Panc1 (cell line): Measurements from ENCODE around the gene GMPR. TPM values are rescaled to one million over a fixed set of nuclear protein-coding genes. Genes with fewer than 3 reads are reported as not detected.

Experiments used
- ATAC-seq: fragments of 200-7000 bp; cut with Tn5 transposase; 2 replicates; pipeline ENCODE4 v1.9.1; 2020; ENCODE audit warnings: mild to moderate bottlenecking, moderate library complexity
- BruUV-seq: library from RNA; stranded (reverse); fragments of 400-500 nt; replicated peaks from 2 replicates; lab custom pipeline; 2021; lab: Mats Ljungman, UMichigan
- CTCF ChIA-PET: fragments of 300-600 bp; sonication (Branson Sonifier 250); formaldehyde crosslinking; loops from one replicate; lab custom pipeline; 2022; ENCODE audit warnings: antibody characterized with exemption; lab: Charles Lee
- POLR2A ChIA-PET: fragments of 300-600 bp; sonication (Branson Sonifier 250); formaldehyde crosslinking; loops from one replicate; lab custom pipeline; 2022; ENCODE audit warnings: antibody characterized with exemption; lab: Charles Lee
- DNase-seq: peaks from one replicate; pipeline ENCODE4 v3.0.0-alpha.2; 2010; ENCODE audit warnings: low read depth, low spot score
- H3K27ac ChIP-seq: 2 replicates; pipeline ENCODE4 v1.5.1; 2011; ENCODE audit warnings: mild to moderate bottlenecking, low read length, inconsistent platforms
- H3K27me3 ChIP-seq: fragments of 200-500 bp; sonication (Bioruptor generic); 2 replicates; pipeline ENCODE4 v1.6.0; 2014; ENCODE audit warnings: low read length, inconsistent platforms; ENCODE audit not compliant: control insufficient read depth, insufficient read depth
- H3K36me3 ChIP-seq: fragments of 200-500 bp; sonication (Bioruptor generic); 2 replicates; pipeline ENCODE4 v1.5.1; 2014; ENCODE audit warnings: inconsistent platforms, mild to moderate bottlenecking, low read length, moderate library complexity; ENCODE audit not compliant: control insufficient read depth, insufficient read depth
- H3K4me1 ChIP-seq: 2 replicates; pipeline ENCODE4 v1.5.1; 2011; ENCODE audit warnings: inconsistent platforms, mild to moderate bottlenecking, low read length, moderate library complexity; ENCODE audit not compliant: control insufficient read depth, insufficient read depth
- H3K4me3 ChIP-seq, 2 experiments: 2 replicates each; pipeline ENCODE4 v1.5.1; 2011 to 2012; ENCODE audit warnings: low read depth in 2 of 2, low read length in 2 of 2, mild to moderate bottlenecking in 2 of 2, inconsistent platforms in 1 of 2, moderate library complexity in 1 of 2
- H3K9me3 ChIP-seq: fragments of 200-500 bp; sonication (Bioruptor generic); 2 replicates; pipeline ENCODE4 v1.5.1; 2014; ENCODE audit warnings: low read depth, mild to moderate bottlenecking, inconsistent platforms, low read length, moderate library complexity; ENCODE audit not compliant: control insufficient read depth, insufficient read depth
- POLR2AphosphoS5 ChIP-seq: IDR thresholded peaks from 2 replicates; pipeline ENCODE4 v1.6.1; 2012; ENCODE audit warnings: mild to moderate bottlenecking, low read depth, low read length, moderate library complexity
- SIN3A ChIP-seq: IDR thresholded peaks from 2 replicates; pipeline ENCODE4 v1.6.1; 2012; ENCODE audit warnings: low read depth, mild to moderate bottlenecking, low read length, moderate library complexity, borderline replicate concordance; ENCODE audit not compliant: insufficient read depth
- TCF7L2 ChIP-seq: IDR thresholded peaks from 2 replicates; pipeline ENCODE4 v1.6.1; 2011; ENCODE audit warnings: mild to moderate bottlenecking, low read depth, low read length, inconsistent platforms
- in situ Hi-C: cut with HindIII; loops from 2 replicates; pipeline ENCODE4 v1.10.0; 2016; ENCODE audit warnings: low sequenced_read_pairs, low pct_unique_long_range_greater_than_20kb
- intact Hi-C: fragments of 100-400 bp; cut with micrococcal nuclease; formaldehyde crosslinking; loops from one replicate; pipeline ENCODE4 v1.10.0; 2022; ENCODE audit not compliant: unreplicated experiment
- total RNA-seq: library from RNA; stranded (reverse); gene quantifications from one replicate; pipeline ENCODE4 v1.2.1, GENCODE V29; 2021; ENCODE audit not compliant: unreplicated experiment
- TF ChIP-seq, protein P1 (sequence below), 2 experiments: IDR thresholded peaks; 2 replicates each; pipeline ENCODE4 v1.6.1; 2011 to 2012; ENCODE audit warnings: low read depth in 2 of 2, control low read depth in 1 of 2, low read length in 1 of 2, mild to moderate bottlenecking in 1 of 2, moderate library complexity in 1 of 2; ENCODE audit not compliant: insufficient read depth in 1 of 2
- TF ChIP-seq, protein P2 (sequence below): fragments of 450-650 bp; IDR thresholded peaks from 2 replicates; pipeline ENCODE4 v1.5.1; 2017; ENCODE audit warnings: mild to moderate bottlenecking

GMPR gene
- total RNA-seq, 1 experiment from 2014 or later, result 3.5 TPM

DNA sequence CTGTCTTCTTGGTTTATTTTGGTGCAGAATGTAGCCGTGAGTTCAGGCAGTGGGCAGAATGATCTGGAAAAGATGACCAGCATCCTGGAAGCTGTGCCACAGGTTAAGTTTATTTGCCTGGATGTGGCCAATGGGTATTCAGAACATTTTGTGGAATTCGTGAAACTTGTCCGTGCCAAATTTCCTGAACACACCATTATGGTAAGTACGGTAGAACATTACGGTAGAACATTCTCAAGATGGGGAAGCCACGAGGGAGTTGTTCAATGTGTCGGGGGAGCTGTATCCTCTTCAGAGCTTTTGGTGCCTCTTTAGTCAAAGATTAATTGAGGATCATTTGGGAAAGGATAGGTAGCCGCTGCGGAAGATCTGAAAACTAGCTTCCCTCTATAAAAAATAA is 16.1 kb downstream of the GMPR start:
- Histone ChIP-seq H3K27me3 (no peaks in the 10 kb centered on the region), H3K27ac (no peak overlapping the region), H3K36me3 (no peaks in the 10 kb centered on the region), H3K4me3 (no peak overlapping the region), H3K9me3 (no peaks in the 10 kb centered on the region), H3K4me1 (no peaks in the 10 kb centered on the region)
- in situ Hi-C loops, result no loop called here
- intact Hi-C loops, result no loop called here
- POLR2A ChIA-PET, result interaction anchor here (0.7 kb wide), 1 partner anchor 108 kb away, joined by 3 read pairs; no protein-coding TSS in a partner anchor
- CTCF ChIA-PET, result no interaction called here
- DNase-seq, result no peak
- no peak for ATAC-seq
- TF ChIP-seq, protein P1, sequence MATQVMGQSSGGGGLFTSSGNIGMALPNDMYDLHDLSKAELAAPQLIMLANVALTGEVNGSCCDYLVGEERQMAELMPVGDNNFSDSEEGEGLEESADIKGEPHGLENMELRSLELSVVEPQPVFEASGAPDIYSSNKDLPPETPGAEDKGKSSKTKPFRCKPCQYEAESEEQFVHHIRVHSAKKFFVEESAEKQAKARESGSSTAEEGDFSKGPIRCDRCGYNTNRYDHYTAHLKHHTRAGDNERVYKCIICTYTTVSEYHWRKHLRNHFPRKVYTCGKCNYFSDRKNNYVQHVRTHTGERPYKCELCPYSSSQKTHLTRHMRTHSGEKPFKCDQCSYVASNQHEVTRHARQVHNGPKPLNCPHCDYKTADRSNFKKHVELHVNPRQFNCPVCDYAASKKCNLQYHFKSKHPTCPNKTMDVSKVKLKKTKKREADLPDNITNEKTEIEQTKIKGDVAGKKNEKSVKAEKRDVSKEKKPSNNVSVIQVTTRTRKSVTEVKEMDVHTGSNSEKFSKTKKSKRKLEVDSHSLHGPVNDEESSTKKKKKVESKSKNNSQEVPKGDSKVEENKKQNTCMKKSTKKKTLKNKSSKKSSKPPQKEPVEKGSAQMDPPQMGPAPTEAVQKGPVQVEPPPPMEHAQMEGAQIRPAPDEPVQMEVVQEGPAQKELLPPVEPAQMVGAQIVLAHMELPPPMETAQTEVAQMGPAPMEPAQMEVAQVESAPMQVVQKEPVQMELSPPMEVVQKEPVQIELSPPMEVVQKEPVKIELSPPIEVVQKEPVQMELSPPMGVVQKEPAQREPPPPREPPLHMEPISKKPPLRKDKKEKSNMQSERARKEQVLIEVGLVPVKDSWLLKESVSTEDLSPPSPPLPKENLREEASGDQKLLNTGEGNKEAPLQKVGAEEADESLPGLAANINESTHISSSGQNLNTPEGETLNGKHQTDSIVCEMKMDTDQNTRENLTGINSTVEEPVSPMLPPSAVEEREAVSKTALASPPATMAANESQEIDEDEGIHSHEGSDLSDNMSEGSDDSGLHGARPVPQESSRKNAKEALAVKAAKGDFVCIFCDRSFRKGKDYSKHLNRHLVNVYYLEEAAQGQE (IDR thresholded peaks at IDR 0.05; ENCODE audit: insufficient read depth in 1 of 2, low read depth in 2 of 2, low read length in 1 of 2), result no peak
- TF ChIP-seq POLR2AphosphoS5 (no peak), TCF7L2 (no peak), SIN3A (no peak)
- TF ChIP-seq, protein P2, sequence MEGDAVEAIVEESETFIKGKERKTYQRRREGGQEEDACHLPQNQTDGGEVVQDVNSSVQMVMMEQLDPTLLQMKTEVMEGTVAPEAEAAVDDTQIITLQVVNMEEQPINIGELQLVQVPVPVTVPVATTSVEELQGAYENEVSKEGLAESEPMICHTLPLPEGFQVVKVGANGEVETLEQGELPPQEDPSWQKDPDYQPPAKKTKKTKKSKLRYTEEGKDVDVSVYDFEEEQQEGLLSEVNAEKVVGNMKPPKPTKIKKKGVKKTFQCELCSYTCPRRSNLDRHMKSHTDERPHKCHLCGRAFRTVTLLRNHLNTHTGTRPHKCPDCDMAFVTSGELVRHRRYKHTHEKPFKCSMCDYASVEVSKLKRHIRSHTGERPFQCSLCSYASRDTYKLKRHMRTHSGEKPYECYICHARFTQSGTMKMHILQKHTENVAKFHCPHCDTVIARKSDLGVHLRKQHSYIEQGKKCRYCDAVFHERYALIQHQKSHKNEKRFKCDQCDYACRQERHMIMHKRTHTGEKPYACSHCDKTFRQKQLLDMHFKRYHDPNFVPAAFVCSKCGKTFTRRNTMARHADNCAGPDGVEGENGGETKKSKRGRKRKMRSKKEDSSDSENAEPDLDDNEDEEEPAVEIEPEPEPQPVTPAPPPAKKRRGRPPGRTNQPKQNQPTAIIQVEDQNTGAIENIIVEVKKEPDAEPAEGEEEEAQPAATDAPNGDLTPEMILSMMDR, result no peak
- BruUV-seq, result no TSS peak

DNA sequence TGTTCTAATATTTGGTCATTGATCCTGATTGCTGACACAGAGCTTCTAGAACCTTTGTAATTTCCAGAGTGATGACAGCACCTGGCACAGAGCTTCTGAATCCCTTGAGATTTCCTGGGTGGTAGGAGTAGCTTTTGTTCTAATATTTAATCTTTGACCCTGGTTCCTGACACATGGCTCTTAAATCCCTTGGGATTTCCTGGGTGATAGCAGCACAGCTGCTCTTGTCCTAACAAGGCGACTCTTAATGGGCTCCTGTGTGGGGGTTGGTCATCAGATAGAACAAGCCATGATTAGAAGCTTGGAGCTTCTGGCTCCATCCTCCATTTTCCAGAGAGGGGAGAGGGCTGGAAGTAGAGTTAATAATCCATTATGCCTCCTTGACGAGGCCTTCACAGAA is 18.4 kb downstream of the GMPR start:
- POLR2A ChIA-PET, result interaction anchor here (0.6 kb wide), 1 partner anchor 68 kb away, joined by 5 read pairs; no protein-coding TSS in a partner anchor
- CTCF ChIA-PET, result no interaction called here
- Histone ChIP-seq H3K4me1 (no peaks in the 10 kb centered on the region), H3K9me3 (no peaks in the 10 kb centered on the region), H3K36me3 (no peaks in the 10 kb centered on the region), H3K27me3 (no peaks in the 10 kb centered on the region), H3K4me3 (no peak overlapping the region), H3K27ac (no peak overlapping the region)
- no peak for DNase-seq
- ATAC-seq, result no peak
- BruUV-seq, result no TSS peak
- in situ Hi-C loops (no loop called here), intact Hi-C loops (no loop called here)
- TF ChIP-seq, protein P1 (IDR thresholded peaks at IDR 0.05; ENCODE audit: insufficient read depth in 1 of 2, low read depth in 2 of 2, low read length in 1 of 2), result no peak
- TF ChIP-seq SIN3A (no peak), TCF7L2 (no peak), POLR2AphosphoS5 (no peak)
- TF ChIP-seq, protein P2, result no peak
